ENCODE measurements around the gene DLGAP1.

The DLGAP1 gene

GRCh38 chr18:3983351-3983969, 471.6 kb downstream of the DLGAP1 start:
- no peak for DNase-seq

- DNase-seq, result no peak
Measured at GRCh38 chr18:3982541-3982940, 472.6 kb downstream of the DLGAP1 start.

- DNase-seq, result no peak
Measured at GRCh38 chr18:3979024-3979423, 476.1 kb downstream of the DLGAP1 start.

- DNase-seq, result no peak
Measured at GRCh38 chr18:3973191-3973850, 481.8 kb downstream of the DLGAP1 start.

GRCh38 chr18:3972291-3972930, 482.7 kb downstream of the DLGAP1 start:
- no peak for DNase-seq

GRCh38 chr18:3970929-3971328, 484.2 kb downstream of the DLGAP1 start:
- DNase-seq, result no peak

GRCh38 chr18:3967359-3968180, 487.5 kb downstream of the DLGAP1 start:
- no peak for DNase-seq

GRCh38 chr18:3966642-3967358, 488.3 kb downstream of the DLGAP1 start:
- no peak for DNase-seq

- no peak for DNase-seq
Measured at GRCh38 chr18:3966246-3966641, 488.9 kb downstream of the DLGAP1 start.

GRCh38 chr18:3960977-3961376, 494.1 kb downstream of the DLGAP1 start:
- no peak for DNase-seq

GRCh38 chr18:3960142-3960541, 495.0 kb downstream of the DLGAP1 start:
- DNase-seq, result no peak

- no peak for DNase-seq
Measured at GRCh38 chr18:3952031-3952430, 503.1 kb downstream of the DLGAP1 start.

GRCh38 chr18:3950668-3951404, 504.3 kb downstream of the DLGAP1 start:
- DNase-seq, result no peak

GRCh38 chr18:3948958-3949357, 506.1 kb downstream of the DLGAP1 start:
- DNase-seq, result no peak

GRCh38 chr18:3947383-3947782, 507.7 kb downstream of the DLGAP1 start:
- DNase-seq, result no peak

GRCh38 chr18:3935305-3935704, 519.8 kb downstream of the DLGAP1 start:
- no peak for DNase-seq

GRCh38 chr18:3932276-3932675, 522.8 kb downstream of the DLGAP1 start:
- no peak for DNase-seq

GRCh38 chr18:3931542-3932112, 523.5 kb downstream of the DLGAP1 start:
- no peak for DNase-seq

GRCh38 chr18:3931013-3931315, 524.1 kb downstream of the DLGAP1 start:
- no peak for DNase-seq

GRCh38 chr18:3930126-3931012, 524.7 kb downstream of the DLGAP1 start:
- no peak for DNase-seq

GRCh38 chr18:3924455-3924854, 530.7 kb downstream of the DLGAP1 start:
- DNase-seq, result no peak

Data from activated CD4-positive, alpha-beta T cell treated with anti-CD3 and anti-CD28 coated beads for 1 hour (primary cell).